Panc1 (cell line): ENCODE results near the gene POLN. TPM values are rescaled to one million over a fixed set of nuclear protein-coding genes. Genes with fewer than 3 reads are reported as not detected.

Experiments
- ATAC-seq: fragments of 200-7000 bp; cut with Tn5 transposase; 2 replicates; pipeline ENCODE4 v1.9.1; 2020; ENCODE audit warnings: mild to moderate bottlenecking, moderate library complexity
- BruUV-seq: library from RNA; stranded (reverse); fragments of 400-500 nt; replicated peaks from 2 replicates; lab custom pipeline; 2021; lab: Mats Ljungman, UMichigan
- CTCF ChIA-PET: fragments of 300-600 bp; sonication (Branson Sonifier 250); formaldehyde crosslinking; loops from one replicate; lab custom pipeline; 2022; ENCODE audit warnings: antibody characterized with exemption; lab: Charles Lee
- POLR2A ChIA-PET: fragments of 300-600 bp; sonication (Branson Sonifier 250); formaldehyde crosslinking; loops from one replicate; lab custom pipeline; 2022; ENCODE audit warnings: antibody characterized with exemption; lab: Charles Lee
- DNase-seq: peaks from one replicate; pipeline ENCODE4 v3.0.0-alpha.2; 2010; ENCODE audit warnings: low read depth, low spot score
- H3K27ac ChIP-seq: 2 replicates; pipeline ENCODE4 v1.5.1; 2011; ENCODE audit warnings: mild to moderate bottlenecking, low read length, inconsistent platforms
- H3K27me3 ChIP-seq: fragments of 200-500 bp; sonication (Bioruptor generic); 2 replicates; pipeline ENCODE4 v1.6.0; 2014; ENCODE audit warnings: low read length, inconsistent platforms; ENCODE audit not compliant: control insufficient read depth, insufficient read depth
- H3K36me3 ChIP-seq: fragments of 200-500 bp; sonication (Bioruptor generic); 2 replicates; pipeline ENCODE4 v1.5.1; 2014; ENCODE audit warnings: inconsistent platforms, mild to moderate bottlenecking, low read length, moderate library complexity; ENCODE audit not compliant: control insufficient read depth, insufficient read depth
- H3K4me1 ChIP-seq: 2 replicates; pipeline ENCODE4 v1.5.1; 2011; ENCODE audit warnings: inconsistent platforms, mild to moderate bottlenecking, low read length, moderate library complexity; ENCODE audit not compliant: control insufficient read depth, insufficient read depth
- H3K4me3 ChIP-seq, 2 experiments: 2 replicates each; pipeline ENCODE4 v1.5.1; 2011 to 2012; ENCODE audit warnings: low read depth in 2 of 2, low read length in 2 of 2, mild to moderate bottlenecking in 2 of 2, inconsistent platforms in 1 of 2, moderate library complexity in 1 of 2
- H3K9me3 ChIP-seq: fragments of 200-500 bp; sonication (Bioruptor generic); 2 replicates; pipeline ENCODE4 v1.5.1; 2014; ENCODE audit warnings: low read depth, mild to moderate bottlenecking, inconsistent platforms, low read length, moderate library complexity; ENCODE audit not compliant: control insufficient read depth, insufficient read depth
- POLR2AphosphoS5 ChIP-seq: IDR thresholded peaks from 2 replicates; pipeline ENCODE4 v1.6.1; 2012; ENCODE audit warnings: mild to moderate bottlenecking, low read depth, low read length, moderate library complexity
- SIN3A ChIP-seq: IDR thresholded peaks from 2 replicates; pipeline ENCODE4 v1.6.1; 2012; ENCODE audit warnings: low read depth, mild to moderate bottlenecking, low read length, moderate library complexity, borderline replicate concordance; ENCODE audit not compliant: insufficient read depth
- TCF7L2 ChIP-seq: IDR thresholded peaks from 2 replicates; pipeline ENCODE4 v1.6.1; 2011; ENCODE audit warnings: mild to moderate bottlenecking, low read depth, low read length, inconsistent platforms
- in situ Hi-C: cut with HindIII; loops from 2 replicates; pipeline ENCODE4 v1.10.0; 2016; ENCODE audit warnings: low sequenced_read_pairs, low pct_unique_long_range_greater_than_20kb
- intact Hi-C: fragments of 100-400 bp; cut with micrococcal nuclease; formaldehyde crosslinking; loops from one replicate; pipeline ENCODE4 v1.10.0; 2022; ENCODE audit not compliant: unreplicated experiment
- total RNA-seq: library from RNA; stranded (reverse); gene quantifications from one replicate; pipeline ENCODE4 v1.2.1, GENCODE V29; 2021; ENCODE audit not compliant: unreplicated experiment
- TF ChIP-seq, protein P1 (sequence below), 2 experiments: IDR thresholded peaks; 2 replicates each; pipeline ENCODE4 v1.6.1; 2011 to 2012; ENCODE audit warnings: low read depth in 2 of 2, control low read depth in 1 of 2, low read length in 1 of 2, mild to moderate bottlenecking in 1 of 2, moderate library complexity in 1 of 2; ENCODE audit not compliant: insufficient read depth in 1 of 2
- TF ChIP-seq, protein P2 (sequence below): fragments of 450-650 bp; IDR thresholded peaks from 2 replicates; pipeline ENCODE4 v1.5.1; 2017; ENCODE audit warnings: mild to moderate bottlenecking

POLN gene
- total RNA-seq, 1 experiment from 2014 or later = 4.3 TPM

- no peaks in the 10 kb centered on the region for H3K36me3 ChIP-seq
- in situ Hi-C loops = no loop called here
- POLR2A ChIA-PET = no interaction called here
- intact Hi-C loops = no loop called here
- no peak overlapping the region for H3K27ac ChIP-seq
- no peaks in the 10 kb centered on the region for H3K4me1 ChIP-seq
- H3K4me3 ChIP-seq = no peak overlapping the region
- no peak for DNase-seq
- CTCF ChIA-PET = interaction anchor here (0.5 kb wide), 1 partner anchor 69 kb away, joined by 3 read pairs; no protein-coding TSS in a partner anchor
- TF ChIP-seq SIN3A (no peak), TCF7L2 (no peak), POLR2AphosphoS5 (no peak)
- TF ChIP-seq, protein P1, sequence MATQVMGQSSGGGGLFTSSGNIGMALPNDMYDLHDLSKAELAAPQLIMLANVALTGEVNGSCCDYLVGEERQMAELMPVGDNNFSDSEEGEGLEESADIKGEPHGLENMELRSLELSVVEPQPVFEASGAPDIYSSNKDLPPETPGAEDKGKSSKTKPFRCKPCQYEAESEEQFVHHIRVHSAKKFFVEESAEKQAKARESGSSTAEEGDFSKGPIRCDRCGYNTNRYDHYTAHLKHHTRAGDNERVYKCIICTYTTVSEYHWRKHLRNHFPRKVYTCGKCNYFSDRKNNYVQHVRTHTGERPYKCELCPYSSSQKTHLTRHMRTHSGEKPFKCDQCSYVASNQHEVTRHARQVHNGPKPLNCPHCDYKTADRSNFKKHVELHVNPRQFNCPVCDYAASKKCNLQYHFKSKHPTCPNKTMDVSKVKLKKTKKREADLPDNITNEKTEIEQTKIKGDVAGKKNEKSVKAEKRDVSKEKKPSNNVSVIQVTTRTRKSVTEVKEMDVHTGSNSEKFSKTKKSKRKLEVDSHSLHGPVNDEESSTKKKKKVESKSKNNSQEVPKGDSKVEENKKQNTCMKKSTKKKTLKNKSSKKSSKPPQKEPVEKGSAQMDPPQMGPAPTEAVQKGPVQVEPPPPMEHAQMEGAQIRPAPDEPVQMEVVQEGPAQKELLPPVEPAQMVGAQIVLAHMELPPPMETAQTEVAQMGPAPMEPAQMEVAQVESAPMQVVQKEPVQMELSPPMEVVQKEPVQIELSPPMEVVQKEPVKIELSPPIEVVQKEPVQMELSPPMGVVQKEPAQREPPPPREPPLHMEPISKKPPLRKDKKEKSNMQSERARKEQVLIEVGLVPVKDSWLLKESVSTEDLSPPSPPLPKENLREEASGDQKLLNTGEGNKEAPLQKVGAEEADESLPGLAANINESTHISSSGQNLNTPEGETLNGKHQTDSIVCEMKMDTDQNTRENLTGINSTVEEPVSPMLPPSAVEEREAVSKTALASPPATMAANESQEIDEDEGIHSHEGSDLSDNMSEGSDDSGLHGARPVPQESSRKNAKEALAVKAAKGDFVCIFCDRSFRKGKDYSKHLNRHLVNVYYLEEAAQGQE (IDR thresholded peaks at IDR 0.05; ENCODE audit: insufficient read depth in 1 of 2, low read depth in 2 of 2, low read length in 1 of 2) = no peak
- TF ChIP-seq, protein P2, sequence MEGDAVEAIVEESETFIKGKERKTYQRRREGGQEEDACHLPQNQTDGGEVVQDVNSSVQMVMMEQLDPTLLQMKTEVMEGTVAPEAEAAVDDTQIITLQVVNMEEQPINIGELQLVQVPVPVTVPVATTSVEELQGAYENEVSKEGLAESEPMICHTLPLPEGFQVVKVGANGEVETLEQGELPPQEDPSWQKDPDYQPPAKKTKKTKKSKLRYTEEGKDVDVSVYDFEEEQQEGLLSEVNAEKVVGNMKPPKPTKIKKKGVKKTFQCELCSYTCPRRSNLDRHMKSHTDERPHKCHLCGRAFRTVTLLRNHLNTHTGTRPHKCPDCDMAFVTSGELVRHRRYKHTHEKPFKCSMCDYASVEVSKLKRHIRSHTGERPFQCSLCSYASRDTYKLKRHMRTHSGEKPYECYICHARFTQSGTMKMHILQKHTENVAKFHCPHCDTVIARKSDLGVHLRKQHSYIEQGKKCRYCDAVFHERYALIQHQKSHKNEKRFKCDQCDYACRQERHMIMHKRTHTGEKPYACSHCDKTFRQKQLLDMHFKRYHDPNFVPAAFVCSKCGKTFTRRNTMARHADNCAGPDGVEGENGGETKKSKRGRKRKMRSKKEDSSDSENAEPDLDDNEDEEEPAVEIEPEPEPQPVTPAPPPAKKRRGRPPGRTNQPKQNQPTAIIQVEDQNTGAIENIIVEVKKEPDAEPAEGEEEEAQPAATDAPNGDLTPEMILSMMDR = no peak
- no peaks in the 10 kb centered on the region for H3K27me3 ChIP-seq
- no TSS peak for BruUV-seq
- H3K9me3 ChIP-seq = no peaks in the 10 kb centered on the region
- ATAC-seq = no peak
These were observed 75.7 kb downstream of the POLN start for GRCh38 chr4:2166253-2166652.

DNA sequence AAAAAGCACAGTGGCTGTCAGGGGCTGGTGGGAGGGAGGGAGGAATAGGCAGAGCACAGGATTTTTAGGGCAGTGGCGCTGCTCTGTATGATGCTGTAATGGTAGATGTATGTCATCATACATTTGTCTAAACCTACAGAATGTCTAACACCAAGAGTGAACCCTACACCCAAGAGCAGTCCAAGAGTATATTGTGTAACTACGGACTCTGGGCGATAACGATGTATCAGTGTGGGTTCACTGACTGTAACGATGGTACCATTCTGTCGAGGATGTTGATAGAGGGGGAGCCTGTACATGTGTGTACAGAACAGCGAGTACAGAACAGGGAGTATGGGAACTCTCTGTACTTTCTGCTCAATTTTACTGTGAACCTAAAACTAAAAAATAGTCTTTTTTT lies 76.5 kb downstream of the POLN start:
- Histone ChIP-seq H3K4me1 (no peaks in the 10 kb centered on the region), H3K4me3 (no peak overlapping the region), H3K27me3 (no peaks in the 10 kb centered on the region), H3K9me3 (no peaks in the 10 kb centered on the region), H3K27ac (no peak overlapping the region), H3K36me3 (no peaks in the 10 kb centered on the region)
- TF ChIP-seq, protein P2 = no peak
- TF ChIP-seq TCF7L2 (no peak), POLR2AphosphoS5 (no peak), SIN3A (no peak)
- TF ChIP-seq, protein P1 (IDR thresholded peaks at IDR 0.05; ENCODE audit: insufficient read depth in 1 of 2, low read depth in 2 of 2, low read length in 1 of 2) = no peak
- in situ Hi-C loops = no loop called here
- ChIA-PET POLR2A (no interaction called here), CTCF (no interaction called here)
- intact Hi-C loops = no loop called here
- ATAC-seq = no peak
- no peak for DNase-seq
- BruUV-seq = no TSS peak
